HEK293 (cell line): ENCODE measurements around the gene ADCY7.

Experiments
- CTCF ChIP-seq: fragments of 450-650 bp; formaldehyde crosslinking; IDR thresholded peaks from 2 replicates; pipeline ENCODE4 v1.5.1; 2016; ENCODE audit warnings: missing biosample characterization, missing genetic modification characterization
- PATZ1 ChIP-seq: fragments of 450-650 bp; formaldehyde crosslinking; IDR thresholded peaks from 2 replicates; pipeline ENCODE4 v1.5.1; 2016; ENCODE audit warnings: missing biosample characterization, missing genetic modification characterization
- ZNF114 ChIP-seq: fragments of 450-650 bp; formaldehyde crosslinking; IDR thresholded peaks from 2 replicates; pipeline ENCODE4 v1.5.0; 2017; ENCODE audit warnings: missing biosample characterization, missing genetic modification characterization
- ZNF292 ChIP-seq: fragments of 450-650 bp; formaldehyde crosslinking; IDR thresholded peaks from 2 replicates; pipeline ENCODE4 v1.5.1; 2016; ENCODE audit warnings: low read depth, missing biosample characterization, missing genetic modification characterization, borderline replicate concordance
- ZNF560 ChIP-seq: fragments of 450-650 bp; formaldehyde crosslinking; IDR thresholded peaks from 2 replicates; pipeline ENCODE4 v1.5.1; 2017; ENCODE audit warnings: missing biosample characterization, missing genetic modification characterization, borderline replicate concordance

- TF ChIP-seq ZNF114 = no peak
- no peak for TF ChIP-seq ZNF560 (tag by site-specific recombination)
- no peak for TF ChIP-seq PATZ1 (tag by site-specific recombination)
- TF ChIP-seq ZNF292 (tag by site-specific recombination) = no peak
- TF ChIP-seq CTCF = no peak
Measured at GRCh38 chr16:50301626-50302471, 35.5 kb downstream of the ADCY7 start.
